PC-3 (cell line): ENCODE measurements around the gene R3HDM4.

Source experiments
- EZH2 ChIP-seq: fragments of 300-600 bp; sonication (generic); IDR thresholded peaks from one replicate; pipeline ENCODE4 v1.6.1; 2017; ENCODE audit warnings: antibody characterized with exemption, mild to moderate bottlenecking, low read length; ENCODE audit not compliant: unreplicated experiment
- TF ChIP-seq, protein P1 (sequence below): fragments of 300-600 bp; sonication (generic); conservative IDR thresholded peaks from 2 replicates; pipeline ENCODE4 v1.5.1; 2017; ENCODE audit warnings: antibody characterized with exemption, low read depth, mild to moderate bottlenecking, low read length

DNA sequence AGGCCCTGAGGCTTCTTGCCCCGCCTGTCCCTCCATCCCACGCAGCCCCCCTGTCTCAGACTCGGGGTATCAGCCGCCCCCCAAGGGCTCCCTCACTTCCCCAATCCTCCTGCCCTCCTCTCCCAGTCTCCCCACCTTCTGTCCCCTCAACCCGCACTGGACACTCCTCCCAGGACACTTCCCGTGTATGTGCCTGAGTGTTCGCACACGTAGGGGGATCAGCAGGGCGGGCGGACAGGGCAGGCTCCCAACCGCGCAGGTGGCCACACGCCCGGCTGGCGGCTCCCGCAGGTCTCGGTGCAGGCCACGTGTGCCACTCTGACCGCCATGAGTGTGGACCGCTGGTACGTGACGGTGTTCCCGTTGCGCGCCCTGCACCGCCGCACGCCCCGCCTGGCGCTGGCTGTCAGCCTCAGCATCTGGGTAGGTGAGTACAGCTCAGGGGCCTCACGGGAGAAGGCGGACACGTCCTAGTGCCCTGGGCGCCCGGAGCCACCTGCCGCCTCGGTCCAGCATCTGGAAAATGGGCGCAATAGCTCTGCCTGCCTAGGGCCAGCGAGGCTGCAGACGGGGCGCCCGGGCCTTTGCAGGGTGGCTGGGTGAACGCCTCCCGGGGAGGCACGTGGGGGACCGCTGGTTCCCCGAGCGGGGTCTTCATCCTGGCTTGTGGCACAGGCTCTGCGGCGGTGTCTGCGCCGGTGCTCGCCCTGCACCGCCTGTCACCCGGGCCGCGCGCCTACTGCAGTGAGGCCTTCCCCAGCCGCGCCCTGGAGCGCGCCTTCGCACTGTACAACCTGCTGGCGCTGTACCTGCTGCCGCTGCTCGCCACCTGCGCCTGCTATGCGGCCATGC, 6.4 kb upstream of the R3HDM4 start:
- TF ChIP-seq, protein P1, sequence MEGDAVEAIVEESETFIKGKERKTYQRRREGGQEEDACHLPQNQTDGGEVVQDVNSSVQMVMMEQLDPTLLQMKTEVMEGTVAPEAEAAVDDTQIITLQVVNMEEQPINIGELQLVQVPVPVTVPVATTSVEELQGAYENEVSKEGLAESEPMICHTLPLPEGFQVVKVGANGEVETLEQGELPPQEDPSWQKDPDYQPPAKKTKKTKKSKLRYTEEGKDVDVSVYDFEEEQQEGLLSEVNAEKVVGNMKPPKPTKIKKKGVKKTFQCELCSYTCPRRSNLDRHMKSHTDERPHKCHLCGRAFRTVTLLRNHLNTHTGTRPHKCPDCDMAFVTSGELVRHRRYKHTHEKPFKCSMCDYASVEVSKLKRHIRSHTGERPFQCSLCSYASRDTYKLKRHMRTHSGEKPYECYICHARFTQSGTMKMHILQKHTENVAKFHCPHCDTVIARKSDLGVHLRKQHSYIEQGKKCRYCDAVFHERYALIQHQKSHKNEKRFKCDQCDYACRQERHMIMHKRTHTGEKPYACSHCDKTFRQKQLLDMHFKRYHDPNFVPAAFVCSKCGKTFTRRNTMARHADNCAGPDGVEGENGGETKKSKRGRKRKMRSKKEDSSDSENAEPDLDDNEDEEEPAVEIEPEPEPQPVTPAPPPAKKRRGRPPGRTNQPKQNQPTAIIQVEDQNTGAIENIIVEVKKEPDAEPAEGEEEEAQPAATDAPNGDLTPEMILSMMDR = no peak
- no peak for TF ChIP-seq EZH2
